ENCODE results near the gene SYT7. TPM values are rescaled to one million over a fixed set of nuclear protein-coding genes. Genes with fewer than 3 reads are reported as not detected.
A peak's percentile ranks its signal among the peaks of the same experiment; 100 is the strongest.

SYT7 gene
- total and polyA plus RNA-seq, 9 donors: 0.93 to 2.8 (median 2.3) TPM

DNA sequence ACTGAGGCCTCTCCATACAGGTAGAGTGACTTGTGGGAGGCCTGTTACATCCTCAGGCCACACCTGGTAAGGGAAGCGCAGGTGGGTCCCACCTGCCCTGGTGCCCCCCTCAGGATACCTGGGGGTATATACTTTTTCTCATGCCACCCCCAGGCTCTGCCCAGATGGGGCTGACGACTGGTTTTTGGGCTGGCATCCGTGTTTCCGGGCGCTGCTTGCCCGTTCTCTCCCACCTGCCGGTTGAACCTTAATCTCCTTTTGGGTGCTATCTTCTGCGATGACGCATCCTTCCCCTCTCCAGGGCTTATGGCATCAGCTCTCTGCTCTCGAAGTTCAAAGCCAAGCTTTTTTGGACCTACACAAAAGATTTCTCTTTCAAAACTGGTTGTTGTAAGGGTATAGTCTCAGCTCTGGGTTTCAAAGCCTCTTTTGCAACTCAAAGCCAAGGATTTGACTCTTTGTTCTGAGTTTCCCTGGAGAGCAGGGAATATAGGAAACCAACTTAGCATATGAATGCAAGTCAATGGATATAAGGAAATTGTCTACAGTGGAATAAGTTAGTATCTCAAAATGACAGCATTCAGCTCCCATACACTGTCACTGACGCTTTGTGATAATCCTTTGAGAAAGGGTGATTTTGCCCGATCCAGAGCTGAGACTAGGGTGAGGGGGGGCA is 80.9 kb downstream of the SYT7 start:
- 35% methylated on average over 8 of the region's 12 CpGs for WGBS (ENCODE audit: insufficient coverage)
- Histone ChIP-seq H3K36me3 (ENCODE audit: control insufficient read depth, insufficient read depth, low read length) (no peaks in the 10 kb centered on the region), H3K27me3 (ENCODE audit: control insufficient read depth, insufficient read depth, low read length) (peaks cover 4% of the 10 kb centered on the region), H3K4me1 (ENCODE audit: control insufficient read depth, insufficient read depth, low read length) (peaks cover 18% of the 10 kb centered on the region), H3K9me3 (replicated peaks; ENCODE audit: control insufficient read depth, low read depth, low read length) (no peaks in the 10 kb centered on the region), H3K27ac (ENCODE audit: low read length) (no peak overlapping the region), H3K4me3 (ENCODE audit: low read length) (no peak overlapping the region)
- no peak for DNase-seq

DNA sequence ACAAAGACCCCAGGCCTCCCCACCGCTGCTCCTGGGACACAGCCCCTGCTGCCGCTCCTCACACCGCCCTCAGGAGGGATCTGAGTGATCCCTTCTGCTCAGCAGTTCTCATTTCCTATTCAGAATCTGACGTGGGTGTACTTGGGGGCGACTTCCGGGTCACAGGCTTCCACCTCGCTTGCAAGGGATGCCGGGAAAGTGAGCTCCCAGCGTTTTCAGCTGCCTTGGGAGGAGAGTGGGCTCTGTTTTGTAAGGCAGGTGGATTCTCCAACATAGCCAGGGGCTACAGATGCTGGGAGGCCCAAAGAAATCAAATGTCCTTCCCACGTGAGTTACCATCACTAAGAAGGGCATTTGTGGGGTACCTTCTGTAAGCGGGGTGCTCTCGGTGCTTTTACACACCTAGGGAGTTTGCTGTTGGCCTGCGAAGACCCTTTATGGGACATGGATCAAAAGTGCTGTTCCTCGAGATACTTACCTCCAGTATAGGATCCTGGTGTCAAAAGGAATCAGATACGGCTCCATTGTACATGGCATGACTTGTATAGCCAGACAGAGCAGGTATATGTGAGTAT is 82.0 kb downstream of the SYT7 start:
- Histone ChIP-seq H3K27ac (ENCODE audit: low read length) (no peak overlapping the region), H3K36me3 (ENCODE audit: control insufficient read depth, insufficient read depth, low read length) (no peaks in the 10 kb centered on the region), H3K9me3 (replicated peaks; ENCODE audit: control insufficient read depth, low read depth, low read length) (no peaks in the 10 kb centered on the region), H3K4me1 (ENCODE audit: control insufficient read depth, insufficient read depth, low read length) (peaks cover 28% of the 10 kb centered on the region), H3K4me3 (ENCODE audit: low read length) (no peak overlapping the region), H3K27me3 (ENCODE audit: control insufficient read depth, insufficient read depth, low read length) (peaks cover 3% of the 10 kb centered on the region)
- WGBS (ENCODE audit: insufficient coverage): 84% methylated on average over 8 of the region's 15 CpGs
- no peak for DNase-seq

- Histone ChIP-seq H3K4me1 (ENCODE audit: control insufficient read depth, insufficient read depth, low read length) (peaks cover 32% of the 10 kb centered on the region), H3K36me3 (ENCODE audit: control insufficient read depth, insufficient read depth, low read length) (no peaks in the 10 kb centered on the region), H3K9me3 (replicated peaks; ENCODE audit: control insufficient read depth, low read depth, low read length) (no peaks in the 10 kb centered on the region), H3K27ac (ENCODE audit: low read length) (no peak overlapping the region), H3K4me3 (ENCODE audit: low read length) (no peak overlapping the region), H3K27me3 (ENCODE audit: control insufficient read depth, insufficient read depth, low read length) (peaks cover under 1% of the 10 kb centered on the region)
- no peak for DNase-seq
- WGBS (ENCODE audit: insufficient coverage): 77% methylated on average over 9 of the region's 9 CpGs
Measured at GRCh38 chr11:61497876-61498275, 83.0 kb downstream of the SYT7 start.

DNA sequence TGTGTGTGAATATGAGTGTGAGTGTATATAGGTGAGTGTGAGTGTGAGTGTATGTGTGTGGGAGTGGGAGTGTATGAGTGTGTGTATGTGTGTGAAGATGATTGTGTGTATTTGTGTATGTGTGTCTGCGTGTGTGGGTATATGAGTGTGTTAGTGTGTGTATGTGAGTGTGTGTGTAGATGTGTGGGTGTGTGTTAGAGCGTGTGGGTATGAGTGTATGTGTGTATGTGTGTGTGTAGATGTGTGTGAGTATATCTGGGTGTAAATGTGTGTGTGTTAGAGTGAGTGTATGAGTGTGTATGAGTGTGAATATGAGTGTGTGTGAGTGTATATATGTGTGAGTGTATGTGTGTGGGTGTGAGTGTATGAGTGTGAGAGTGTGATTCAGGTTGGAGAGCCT is 83.4 kb downstream of the SYT7 start:
- 94% methylated on average over 2 of the region's 2 CpGs for WGBS (ENCODE audit: insufficient coverage)
- Histone ChIP-seq H3K27ac (ENCODE audit: low read length) (no peak overlapping the region), H3K36me3 (ENCODE audit: control insufficient read depth, insufficient read depth, low read length) (no peaks in the 10 kb centered on the region), H3K4me3 (ENCODE audit: low read length) (no peak overlapping the region), H3K9me3 (replicated peaks; ENCODE audit: control insufficient read depth, low read depth, low read length) (no peaks in the 10 kb centered on the region), H3K27me3 (ENCODE audit: control insufficient read depth, insufficient read depth, low read length) (no peaks in the 10 kb centered on the region), H3K4me1 (ENCODE audit: control insufficient read depth, insufficient read depth, low read length) (peaks cover 32% of the 10 kb centered on the region)
- DNase-seq: no peak

DNA sequence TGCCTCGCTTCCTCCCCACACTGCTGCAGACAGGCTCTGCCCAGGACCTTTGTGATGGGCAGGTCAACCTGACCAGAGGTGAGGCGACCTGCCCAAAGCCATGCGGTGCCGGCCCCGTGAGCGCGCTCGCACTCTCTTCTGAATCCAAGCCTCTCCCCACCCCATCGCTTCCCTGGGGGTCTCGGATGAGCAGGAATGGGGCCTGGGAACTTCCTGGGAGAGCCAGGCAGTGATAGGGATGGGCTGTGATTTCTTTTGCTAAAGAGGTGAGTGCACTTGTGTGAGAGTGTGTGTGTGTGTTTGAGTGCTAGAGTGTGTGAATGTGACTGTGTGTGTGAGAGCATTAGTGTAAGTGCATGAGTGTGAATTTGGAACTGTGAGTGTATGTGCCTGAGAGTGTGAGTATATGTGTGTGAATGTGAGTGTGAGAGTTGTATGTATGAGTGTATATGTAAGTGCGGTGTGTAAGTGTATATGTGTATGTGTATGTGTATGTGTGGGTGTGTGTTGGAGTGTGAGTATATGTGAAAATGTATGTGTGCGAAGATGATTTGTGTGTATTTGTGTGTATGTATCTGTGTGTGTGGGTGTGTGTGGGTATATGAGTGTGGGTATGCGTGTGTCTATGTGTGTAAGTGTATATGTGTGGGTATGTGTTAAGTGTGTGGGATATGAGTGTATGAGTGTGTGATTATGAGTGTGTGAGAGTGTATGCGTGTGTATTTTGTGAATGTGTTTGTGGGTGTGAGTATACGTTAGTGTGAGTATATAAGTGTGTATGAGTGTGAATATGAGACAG is 84.1 kb downstream of the SYT7 start:
- 88% methylated on average over 6 of the region's 15 CpGs for WGBS (ENCODE audit: insufficient coverage)
- peak overlapping the region; percentile 7 for H3K27ac ChIP-seq (ENCODE audit: low read length)
- no peaks in the 10 kb centered on the region for H3K36me3 ChIP-seq (ENCODE audit: control insufficient read depth, insufficient read depth, low read length)

DNA sequence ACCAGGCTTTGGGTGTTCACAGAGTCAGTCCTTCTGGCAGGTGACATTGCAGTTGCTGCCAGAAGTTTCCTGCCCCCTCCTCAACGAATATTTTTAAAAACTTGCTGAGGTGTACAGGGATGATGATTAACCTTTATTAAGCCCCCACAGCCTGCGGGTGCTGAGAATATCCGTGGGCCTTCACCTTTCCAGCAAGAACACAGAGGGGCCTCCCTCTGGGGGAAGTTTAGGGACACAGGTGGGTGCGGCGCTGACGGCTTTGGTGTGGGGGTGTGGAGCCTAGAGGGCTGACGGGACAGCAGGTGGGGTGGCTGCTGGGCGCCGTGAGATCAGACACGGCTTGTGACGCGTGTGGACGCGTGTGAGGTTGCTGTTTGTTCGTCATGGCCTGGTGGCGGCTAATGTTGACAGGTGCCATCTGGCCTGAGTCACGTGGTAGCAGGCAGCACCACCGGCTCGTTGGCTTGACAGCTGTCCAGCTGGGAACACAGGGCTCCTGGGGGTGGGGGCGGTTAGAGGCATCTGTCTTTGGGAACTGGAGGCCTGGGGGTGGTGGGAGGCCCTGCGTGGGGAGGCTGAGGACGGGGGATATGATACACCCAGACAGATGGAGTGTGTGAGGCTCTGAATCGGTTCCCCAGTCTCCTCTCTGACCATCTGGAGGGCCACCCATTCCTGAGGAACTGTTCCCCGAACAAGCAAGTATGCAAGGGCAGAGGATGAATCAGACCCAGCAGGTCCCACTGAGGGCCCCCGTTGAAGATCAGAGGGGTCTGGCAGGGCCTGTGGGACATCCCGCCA is 84.9 kb downstream of the SYT7 start:
- peaks cover 32% of the 10 kb centered on the region for H3K4me1 ChIP-seq (ENCODE audit: control insufficient read depth, insufficient read depth, low read length)
- DNase-seq: peak; percentile 77
- H3K27me3 ChIP-seq (ENCODE audit: control insufficient read depth, insufficient read depth, low read length): no peaks in the 10 kb centered on the region
- H3K4me3 ChIP-seq (ENCODE audit: low read length): no peak overlapping the region
- WGBS (ENCODE audit: insufficient coverage): 44% methylated on average over 18 of the region's 26 CpGs
- no peaks in the 10 kb centered on the region for H3K9me3 ChIP-seq (replicated peaks; ENCODE audit: control insufficient read depth, low read depth, low read length)
- H3K36me3 ChIP-seq (ENCODE audit: control insufficient read depth, insufficient read depth, low read length): no peaks in the 10 kb centered on the region
- H3K27ac ChIP-seq (ENCODE audit: low read length): peak overlapping the region; percentile 69

More for the DNA sequence above, 84.1 kb downstream of the SYT7 start:
- Histone ChIP-seq H3K4me1 (ENCODE audit: control insufficient read depth, insufficient read depth, low read length) (peaks cover 32% of the 10 kb centered on the region), H3K4me3 (ENCODE audit: low read length) (no peak overlapping the region), H3K27me3 (ENCODE audit: control insufficient read depth, insufficient read depth, low read length) (no peaks in the 10 kb centered on the region), H3K9me3 (replicated peaks; ENCODE audit: control insufficient read depth, low read depth, low read length) (no peaks in the 10 kb centered on the region)
- no peak for DNase-seq

DNA sequence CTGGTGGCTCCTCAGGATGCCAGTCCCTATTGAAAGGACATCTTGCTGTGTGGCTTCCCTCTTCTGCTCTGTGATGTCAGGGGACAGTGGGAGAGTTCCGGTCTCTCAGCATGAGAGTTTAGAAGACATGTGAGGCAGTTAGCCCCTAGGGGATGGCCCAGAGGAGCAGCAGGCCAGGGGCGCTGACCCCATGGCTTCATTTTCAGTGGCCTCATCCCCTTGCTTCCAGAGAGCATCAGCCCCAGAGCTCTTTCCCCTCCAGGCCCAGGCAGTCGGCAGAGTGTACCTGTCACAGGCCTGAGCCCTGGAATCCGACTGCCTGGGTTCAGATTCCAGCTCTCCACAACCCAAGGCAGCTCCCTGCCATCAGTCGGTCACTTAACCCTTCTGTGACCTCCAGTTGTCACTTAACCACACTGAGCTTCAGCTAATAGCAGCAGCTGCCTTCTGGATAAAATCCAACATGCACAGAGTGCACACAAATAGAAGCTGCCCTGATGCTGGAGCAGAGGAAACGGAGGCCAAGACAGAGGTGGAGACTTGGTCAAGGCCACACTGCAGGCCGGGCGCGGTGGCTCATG is 86.4 kb downstream of the SYT7 start:
- WGBS (ENCODE audit: insufficient coverage): 47% methylated on average over 9 of the region's 9 CpGs
- peaks cover 43% of the 10 kb centered on the region for H3K4me1 ChIP-seq (ENCODE audit: control insufficient read depth, insufficient read depth, low read length)
- H3K27me3 ChIP-seq (ENCODE audit: control insufficient read depth, insufficient read depth, low read length): no peaks in the 10 kb centered on the region
- no peaks in the 10 kb centered on the region for H3K9me3 ChIP-seq (replicated peaks; ENCODE audit: control insufficient read depth, low read depth, low read length)
- H3K27ac ChIP-seq (ENCODE audit: low read length): peak overlapping the region; percentile 75
- DNase-seq: peak; percentile 85
- H3K4me3 ChIP-seq (ENCODE audit: low read length): no peak overlapping the region
- no peaks in the 10 kb centered on the region for H3K36me3 ChIP-seq (ENCODE audit: control insufficient read depth, insufficient read depth, low read length)

GRCh38 chr11:61491736-61492395 is 89.0 kb downstream of the SYT7 start:
- Histone ChIP-seq H3K36me3 (ENCODE audit: control insufficient read depth, insufficient read depth, low read length) (no peaks in the 10 kb centered on the region), H3K4me1 (ENCODE audit: control insufficient read depth, insufficient read depth, low read length) (peaks cover 54% of the 10 kb centered on the region), H3K27ac (ENCODE audit: low read length) (no peak overlapping the region), H3K27me3 (ENCODE audit: control insufficient read depth, insufficient read depth, low read length) (no peaks in the 10 kb centered on the region), H3K9me3 (replicated peaks; ENCODE audit: control insufficient read depth, low read depth, low read length) (no peaks in the 10 kb centered on the region), H3K4me3 (ENCODE audit: low read length) (no peak overlapping the region)
- 83% methylated on average over 5 of the region's 12 CpGs for WGBS (ENCODE audit: insufficient coverage)
- no peak for DNase-seq

DNA sequence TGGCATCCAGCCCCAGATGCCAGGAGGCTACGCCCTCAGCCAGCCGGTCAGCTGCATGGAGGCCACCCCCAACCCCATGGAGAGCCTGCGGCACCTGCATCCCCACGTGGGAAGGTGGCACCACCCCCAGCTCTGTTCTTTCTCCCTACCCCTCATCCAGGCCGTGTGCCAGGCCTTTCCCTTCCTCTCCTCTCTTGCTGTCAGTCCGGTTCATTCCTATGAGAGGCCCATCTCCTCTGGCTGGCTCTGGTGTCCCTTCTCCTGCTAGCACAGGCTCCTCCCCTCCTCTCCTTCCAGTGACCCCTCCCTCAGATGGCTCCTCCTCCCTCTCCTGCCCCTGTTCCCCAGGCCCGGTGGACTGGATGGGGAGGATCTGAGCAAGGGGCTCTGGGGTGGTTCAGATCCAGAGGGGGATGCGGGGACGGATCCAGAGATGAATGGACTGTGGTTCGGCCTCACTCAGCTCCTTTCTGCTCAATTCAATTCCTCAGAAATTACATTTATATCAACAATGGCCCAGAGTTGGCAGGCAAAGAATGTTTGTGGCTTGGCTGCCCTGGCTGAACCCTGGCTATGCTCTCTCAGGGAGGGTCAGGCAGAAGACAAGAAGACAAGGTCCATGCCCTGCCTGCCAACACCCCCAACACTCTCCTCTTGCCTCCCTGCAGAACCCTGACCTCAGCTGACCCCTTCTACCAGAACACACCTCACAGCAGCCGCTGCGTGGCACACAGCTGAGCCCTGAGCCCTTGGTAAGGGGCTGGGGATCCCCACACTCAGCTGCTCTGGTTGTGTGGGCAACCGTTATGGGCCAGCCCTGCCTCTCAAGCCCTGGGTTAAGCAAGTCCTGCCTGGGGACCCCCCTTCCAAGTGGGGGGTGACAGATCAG is 90.8 kb downstream of the SYT7 start:
- DNase-seq: peak; percentile 56
- WGBS (ENCODE audit: insufficient coverage): 51% methylated on average over 10 of the region's 13 CpGs
- Histone ChIP-seq H3K4me3 (ENCODE audit: low read length) (no peak overlapping the region), H3K9me3 (replicated peaks; ENCODE audit: control insufficient read depth, low read depth, low read length) (no peaks in the 10 kb centered on the region), H3K27me3 (ENCODE audit: control insufficient read depth, insufficient read depth, low read length) (no peaks in the 10 kb centered on the region), H3K36me3 (ENCODE audit: control insufficient read depth, insufficient read depth, low read length) (no peaks in the 10 kb centered on the region), H3K4me1 (ENCODE audit: control insufficient read depth, insufficient read depth, low read length) (peaks cover 37% of the 10 kb centered on the region), H3K27ac (ENCODE audit: low read length) (no peak overlapping the region)
